D721Med (cell line): ENCODE results near the gene RPSA.
"Not testable (repeated sequence)": the region's sequence is repeated elsewhere in the genome, so short reads cannot be mapped to it uniquely, and the experiment has no call there.

Experiments used
- DNase-seq: peaks from one replicate; pipeline ENCODE4 v3.0.0; 2011; ENCODE audit warnings: low spot score; ENCODE audit not compliant: insufficient read length
- FAIRE-seq: peaks from 2 replicates; lab custom pipeline; 2011; peaks lifted over from hg19 to GRCh38; lab: Jason Lieb, UNC
- CTCF ChIP-seq: IDR thresholded peaks from 2 replicates; pipeline ENCODE4 v1.5.1; 2012; ENCODE audit warnings: mild to moderate bottlenecking, control low read depth; ENCODE audit not compliant: insufficient read depth; ENCODE audit errors: missing control alignments

Gene RPSA

GRCh38 chr3:39456159-39456558 lies 49.6 kb downstream of the RPSA start:
- no peak for TF ChIP-seq CTCF
- FAIRE-seq (no peak), DNase-seq (no peak)

GRCh38 chr3:39457361-39457760 lies 50.8 kb downstream of the RPSA start:
- FAIRE-seq = no peak
- TF ChIP-seq CTCF = no peak
- DNase-seq = no peak

GRCh38 chr3:39458579-39458978 lies 52.1 kb downstream of the RPSA start:
- DNase-seq, FAIRE-seq: not testable (repeated sequence)

- FAIRE-seq (no peak), DNase-seq (no peak)
- no peak for TF ChIP-seq CTCF
Measured at GRCh38 chr3:39460677-39461076, 54.2 kb downstream of the RPSA start.
